Right hindlimb (tissue), 1 donor: Measurements from ENCODE around the gene LRP8.
A peak's percentile ranks its signal among the peaks of the same experiment; 100 is the strongest.

Experiments
- DNase-seq: peaks from one replicate; pipeline ENCODE4 v3.0.0-alpha.2; 2018

LRP8 gene

DNA sequence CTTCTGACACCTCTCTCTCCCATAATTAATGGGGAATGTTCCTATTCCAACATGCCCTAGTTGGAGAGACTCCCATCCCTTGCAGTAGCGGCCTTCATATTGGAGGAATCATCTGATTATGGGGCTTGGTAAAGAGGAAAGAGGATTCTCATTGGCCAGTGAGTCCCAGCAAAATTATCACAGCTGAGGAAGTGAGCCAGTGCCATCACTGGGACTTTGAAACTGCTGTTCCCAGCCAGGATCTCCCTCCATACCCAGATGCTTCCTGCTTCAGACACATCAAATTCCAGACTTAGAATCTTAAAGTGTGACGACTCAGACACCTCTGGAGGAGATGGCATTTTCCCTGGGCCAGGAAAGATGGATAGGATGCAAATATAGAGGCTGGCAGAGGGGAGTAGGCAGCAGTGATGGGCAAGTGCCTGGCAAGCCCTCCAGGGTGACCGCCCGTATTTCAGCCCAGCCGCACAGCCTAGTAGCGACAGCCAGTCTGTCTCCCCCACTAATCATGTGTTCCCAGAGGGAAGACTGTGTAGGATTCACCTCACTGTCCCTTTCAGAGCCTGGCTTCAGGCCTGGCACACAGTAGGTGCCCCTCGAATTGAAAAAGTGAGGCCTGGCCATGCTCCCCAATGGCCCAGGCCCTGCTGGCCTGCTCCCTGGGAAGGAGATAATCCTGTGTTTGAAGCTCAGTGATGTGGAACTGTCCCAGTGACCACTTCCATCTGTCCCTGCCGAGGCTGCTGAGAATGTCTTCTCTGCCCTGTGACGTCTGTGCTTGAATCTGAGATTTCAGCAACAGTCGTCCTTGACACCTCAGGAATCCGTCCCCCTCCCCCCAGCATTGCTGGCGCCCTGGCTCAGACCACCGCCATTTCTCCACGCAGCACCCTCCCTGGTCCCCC, 48.3 kb downstream of the LRP8 start:
- DNase-seq: no peak

GRCh38 chr1:53278298-53278725, 49.6 kb downstream of the LRP8 start:
- DNase-seq: peak; percentile 68

DNA sequence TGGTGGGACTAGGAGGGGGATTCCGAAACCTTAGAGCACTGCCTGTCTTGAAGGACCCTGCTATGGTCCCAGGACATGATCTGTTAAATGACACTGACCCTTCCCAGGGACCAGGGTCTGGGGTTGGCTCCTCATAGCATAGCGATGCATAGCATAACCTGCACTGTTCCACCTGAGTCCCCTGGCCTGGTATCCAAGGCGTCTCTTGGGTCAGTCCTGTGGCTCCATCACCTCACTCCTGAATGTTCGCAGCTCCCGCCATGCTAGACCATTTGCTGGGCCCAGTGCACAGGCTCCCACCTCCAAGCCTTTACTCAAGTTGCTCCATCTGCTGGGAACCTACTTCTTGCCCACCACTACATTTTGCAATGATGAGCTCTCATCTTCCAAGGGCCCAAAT, 50.5 kb downstream of the LRP8 start:
- DNase-seq: no peak

- no peak for DNase-seq
These were observed 51.0 kb downstream of the LRP8 start for GRCh38 chr1:53276902-53277281.

- DNase-seq: no peak
These were observed 51.5 kb downstream of the LRP8 start for GRCh38 chr1:53276153-53276901.

GRCh38 chr1:53275566-53275965, 52.3 kb downstream of the LRP8 start:
- DNase-seq: no peak

DNA sequence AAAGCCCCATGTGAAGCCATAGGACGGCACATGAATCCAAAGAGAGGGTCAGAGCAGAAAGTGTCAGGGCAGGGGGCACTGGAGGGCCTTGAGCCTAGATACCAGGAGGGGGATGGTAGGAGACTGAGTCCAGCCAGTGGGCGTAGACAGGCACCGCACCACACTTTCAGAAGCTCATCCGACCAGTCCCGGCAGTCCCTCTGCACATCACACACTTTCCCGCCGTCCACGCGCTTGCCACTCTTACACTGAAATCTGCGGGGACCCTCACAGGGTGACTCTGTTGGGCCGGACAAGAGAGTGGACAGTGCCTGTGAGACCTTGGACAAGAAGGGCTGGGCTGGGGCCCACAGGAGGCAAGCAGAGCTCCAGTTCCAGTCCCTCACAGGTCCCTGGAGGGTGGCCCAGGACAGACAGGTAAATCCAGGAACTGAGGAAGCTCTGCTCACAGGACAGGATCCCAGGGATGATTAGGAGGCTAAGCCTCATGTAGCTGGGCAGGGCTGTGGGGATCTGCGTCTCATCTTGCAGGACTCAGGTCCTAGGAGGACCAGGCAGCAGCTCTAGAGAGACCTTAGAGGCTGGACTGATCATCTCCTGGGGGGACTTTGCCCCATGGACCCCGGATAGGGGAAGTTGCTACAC, 53.2 kb downstream of the LRP8 start:
- DNase-seq: no peak

DNA sequence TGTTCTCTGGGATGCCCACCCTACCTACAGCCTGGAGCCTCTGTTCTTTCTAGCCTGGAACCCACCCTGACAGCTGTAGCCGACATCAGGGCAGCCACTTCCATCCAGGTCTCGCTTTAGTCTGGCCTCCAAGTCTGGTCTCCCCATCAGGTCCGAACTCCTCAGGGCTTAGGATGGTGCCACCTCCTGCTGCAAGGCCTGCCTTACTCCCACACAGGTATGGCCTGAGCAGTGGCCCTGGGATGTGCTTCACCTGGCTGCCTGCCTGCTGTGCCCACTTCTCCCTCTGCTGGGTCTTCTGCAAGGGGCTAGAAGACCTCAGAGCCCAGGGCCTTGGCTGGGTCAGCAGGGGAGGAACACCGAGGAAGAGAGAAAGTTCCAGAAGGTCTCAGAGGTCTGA, 53.8 kb downstream of the LRP8 start:
- no peak for DNase-seq

DNA sequence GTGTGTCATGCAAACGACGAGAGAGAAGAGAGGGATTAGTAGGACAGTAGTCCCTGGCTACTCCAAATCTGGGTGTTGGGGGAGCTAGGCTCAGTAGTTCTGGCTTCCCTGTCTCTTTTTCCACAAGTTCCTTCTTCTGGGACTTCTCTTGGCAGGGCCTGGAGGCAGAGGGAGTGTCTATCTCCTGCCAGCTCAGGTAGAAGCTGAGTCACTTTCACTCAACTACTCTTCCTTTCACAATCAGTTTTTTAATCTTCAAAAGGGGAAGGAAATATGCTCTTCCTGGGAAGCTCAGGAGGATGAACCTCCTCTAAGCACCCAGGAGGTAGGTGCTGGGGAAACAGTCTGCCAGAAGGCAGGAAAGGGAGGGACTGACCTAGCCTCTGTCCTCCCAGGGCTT, 54.3 kb downstream of the LRP8 start:
- no peak for DNase-seq

DNA sequence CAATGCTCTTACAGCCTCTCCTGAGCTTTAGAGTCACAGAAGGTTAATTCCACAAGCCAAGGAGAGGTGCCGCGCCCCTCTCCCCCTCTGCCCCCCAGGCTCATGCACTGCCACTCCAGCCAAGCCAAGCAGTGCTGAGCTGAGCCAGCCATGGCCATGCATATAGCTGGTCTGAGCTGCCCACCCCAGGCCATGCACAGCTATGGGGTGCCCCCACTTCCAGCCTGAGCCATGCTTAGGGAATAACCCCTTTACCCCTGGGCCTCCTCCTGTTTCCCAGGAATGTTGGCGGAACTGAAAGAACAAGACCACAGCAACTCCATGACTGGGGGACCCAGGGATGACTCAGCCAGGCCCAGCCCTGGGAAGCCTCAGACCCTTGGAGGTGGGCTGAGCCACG, 55.5 kb downstream of the LRP8 start:
- DNase-seq: no peak

GRCh38 chr1:53271446-53272090, 56.3 kb downstream of the LRP8 start:
- no peak for DNase-seq

- DNase-seq: no peak
These were observed 57.0 kb downstream of the LRP8 start for GRCh38 chr1:53270873-53271272.

- no peak for DNase-seq
These were observed 57.8 kb downstream of the LRP8 start for GRCh38 chr1:53270107-53270506.

GRCh38 chr1:53267761-53268160, 60.1 kb downstream of the LRP8 start:
- DNase-seq: no peak

GRCh38 chr1:53266038-53266437, 61.8 kb downstream of the LRP8 start:
- no peak for DNase-seq

DNA sequence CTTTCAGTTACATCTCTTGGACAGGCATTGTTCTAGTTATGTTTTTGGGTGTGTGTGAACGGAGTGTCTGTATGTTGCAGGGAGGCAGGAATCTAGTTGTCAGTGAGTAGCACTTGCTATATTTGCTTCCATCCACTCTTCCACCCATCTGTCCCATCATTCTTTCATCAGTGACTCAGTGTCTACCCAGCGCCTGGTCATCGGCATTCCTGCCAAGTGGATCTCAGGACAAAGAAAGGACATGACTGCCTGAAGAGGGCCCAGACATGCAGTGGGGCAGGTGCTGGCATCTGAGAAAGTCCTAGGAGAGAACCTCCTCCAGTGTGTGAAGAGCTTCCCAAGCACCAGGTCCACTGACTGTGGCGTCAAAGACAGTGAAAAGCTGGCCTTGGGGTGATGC, 62.3 kb downstream of the LRP8 start:
- DNase-seq: no peak

- DNase-seq: no peak
These were observed 63.8 kb downstream of the LRP8 start for GRCh38 chr1:53264048-53264447.

DNA sequence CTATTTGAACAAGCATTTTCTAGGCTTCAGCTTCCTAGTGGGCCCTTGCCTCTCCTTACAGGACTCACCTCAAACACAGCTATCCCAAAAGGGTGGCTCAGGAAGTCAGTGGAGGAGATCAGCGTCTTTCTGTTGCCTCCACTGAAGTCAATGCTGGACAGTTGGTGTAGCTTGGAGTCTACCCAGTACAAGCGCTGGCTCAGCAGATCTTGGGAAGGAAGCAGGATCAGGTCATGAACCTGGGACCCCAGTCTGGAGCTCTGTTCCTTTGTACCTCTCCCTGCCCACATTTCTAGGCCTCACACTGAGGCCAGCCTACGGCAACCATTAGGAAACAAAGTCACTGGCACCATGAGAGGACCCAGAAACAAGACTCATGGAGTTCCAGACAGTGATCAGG, 65.9 kb downstream of the LRP8 start:
- no peak for DNase-seq

DNA sequence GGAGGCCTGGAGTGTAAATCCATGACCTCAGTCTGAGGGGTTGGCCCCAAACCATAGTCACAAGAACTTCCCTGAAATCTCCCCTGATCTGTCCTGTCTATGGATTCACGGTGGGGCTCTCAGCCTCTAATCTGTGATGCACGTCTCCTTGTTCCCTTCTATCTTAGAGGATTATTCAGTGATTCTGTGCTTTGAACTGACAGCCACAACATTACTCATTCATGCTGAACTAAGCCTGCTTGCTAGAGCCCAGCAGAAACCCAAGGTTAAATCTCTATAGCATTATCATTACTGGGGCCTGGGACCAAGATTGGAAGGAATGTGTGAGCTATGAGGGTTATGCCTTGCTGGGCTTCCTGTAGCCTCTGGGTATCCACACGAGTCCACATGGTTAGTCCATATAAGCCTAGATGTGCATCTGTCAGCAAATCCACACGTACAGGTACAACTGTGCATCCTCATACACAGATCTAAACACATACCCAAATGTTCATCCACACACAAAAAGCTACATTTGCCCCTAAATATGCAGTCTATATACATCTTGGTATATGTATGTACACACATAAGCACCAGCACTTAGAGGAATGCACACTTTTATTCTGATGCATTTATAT, 67.1 kb downstream of the LRP8 start:
- no peak for DNase-seq

GRCh38 chr1:53259932-53260331, 67.9 kb downstream of the LRP8 start:
- DNase-seq: no peak

GRCh38 chr1:53258216-53258615, 69.7 kb downstream of the LRP8 start:
- no peak for DNase-seq

DNA sequence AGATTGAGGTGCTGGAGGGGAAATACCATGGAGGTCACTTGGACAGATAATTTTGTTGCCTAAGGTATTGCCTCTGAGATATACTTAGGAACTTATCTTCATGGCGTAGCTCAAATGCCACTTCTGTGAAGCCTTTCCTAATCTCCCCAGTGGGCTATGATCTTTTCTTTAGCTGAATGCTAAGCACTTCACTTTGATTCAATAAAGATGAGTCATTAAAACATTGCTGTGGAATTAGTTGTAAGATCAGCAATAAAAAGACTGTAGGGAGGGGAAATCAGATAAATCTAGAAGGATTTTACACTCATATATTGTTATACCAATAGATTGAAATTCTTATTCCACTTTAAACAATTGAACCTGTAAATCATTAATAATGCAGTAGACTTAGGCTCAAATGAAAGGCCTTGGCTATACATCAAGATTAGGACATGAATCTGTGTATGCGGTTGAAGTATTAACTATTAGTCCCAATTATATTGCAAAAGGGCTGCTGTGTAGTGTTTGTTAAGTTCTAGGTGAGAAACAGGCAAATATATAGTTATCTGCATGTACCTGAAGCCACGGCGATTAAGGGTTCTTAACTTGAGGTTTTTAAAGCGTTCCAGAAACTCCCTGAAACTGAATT, 70.3 kb downstream of the LRP8 start:
- no peak for DNase-seq
